Activated CD8-positive, alpha-beta T cell treated with anti-CD3 and anti-CD28 coated beads for 36 hours (primary cell): ENCODE results near the gene TF. TPM values are rescaled to one million over a fixed set of nuclear protein-coding genes. Genes with fewer than 3 reads are reported as not detected.

Experiments used
- ATAC-seq: fragments of 200-7000 bp; cut with Tn5 transposase; one replicate; pipeline ENCODE4 v1.10.0; 2021; ENCODE audit warnings: mild to moderate bottlenecking, moderate library complexity
- CTCF ChIA-PET: fragments of 350-600 bp; sonication (Branson Sonifier 250); formaldehyde crosslinking; loops from one replicate; lab custom pipeline; 2021; ENCODE audit warnings: antibody characterized with exemption; lab: Charles Lee
- POLR2A ChIA-PET: fragments of 350-600 bp; sonication (Branson Sonifier 250); formaldehyde crosslinking; loops from one replicate; lab custom pipeline; 2021; ENCODE audit warnings: antibody characterized with exemption; lab: Charles Lee
- DNase-seq: peaks from one replicate; pipeline ENCODE4 v3.0.0-alpha.2; 2020
- H3K27ac Mint-ChIP-seq: one replicate; pipeline ENCODE4 v1.8.0; 2021; ENCODE audit warnings: mild to moderate bottlenecking, mixed read lengths
- H3K27me3 Mint-ChIP-seq: one replicate; pipeline ENCODE4 v1.8.0; 2021; ENCODE audit warnings: mixed read lengths
- H3K36me3 Mint-ChIP-seq: one replicate; pipeline ENCODE4 v1.8.0; 2021; ENCODE audit warnings: low read depth, mixed read lengths
- H3K4me1 Mint-ChIP-seq: one replicate; pipeline ENCODE4 v1.8.0; 2021; ENCODE audit warnings: low read depth, mixed read lengths
- H3K4me3 Mint-ChIP-seq: one replicate; pipeline ENCODE4 v1.8.0; 2021; ENCODE audit warnings: mild to moderate bottlenecking, moderate library complexity, mixed read lengths
- H3K9me3 Mint-ChIP-seq: one replicate; pipeline ENCODE4 v1.8.0; 2021; ENCODE audit warnings: mixed read lengths
- intact Hi-C: fragments of 100-400 bp; cut with micrococcal nuclease; formaldehyde crosslinking; loops from one replicate; pipeline ENCODE4 v1.10.0; 2022
- total RNA-seq, 2 experiments: library from RNA; stranded (reverse); gene quantifications; one replicate each; pipeline ENCODE4 v1.2.3, GENCODE V29; 2021
- TF ChIP-seq, protein P1 (sequence below): fragments of 200-600 bp; IDR thresholded peaks from one replicate; pipeline ENCODE4 v1.8.0; 2022; ENCODE audit warnings: antibody characterized with exemption, mild to moderate bottlenecking

TF gene
- total RNA-seq, 2 experiments from 2014 or later = 0.02 to 0.34 TPM

DNA sequence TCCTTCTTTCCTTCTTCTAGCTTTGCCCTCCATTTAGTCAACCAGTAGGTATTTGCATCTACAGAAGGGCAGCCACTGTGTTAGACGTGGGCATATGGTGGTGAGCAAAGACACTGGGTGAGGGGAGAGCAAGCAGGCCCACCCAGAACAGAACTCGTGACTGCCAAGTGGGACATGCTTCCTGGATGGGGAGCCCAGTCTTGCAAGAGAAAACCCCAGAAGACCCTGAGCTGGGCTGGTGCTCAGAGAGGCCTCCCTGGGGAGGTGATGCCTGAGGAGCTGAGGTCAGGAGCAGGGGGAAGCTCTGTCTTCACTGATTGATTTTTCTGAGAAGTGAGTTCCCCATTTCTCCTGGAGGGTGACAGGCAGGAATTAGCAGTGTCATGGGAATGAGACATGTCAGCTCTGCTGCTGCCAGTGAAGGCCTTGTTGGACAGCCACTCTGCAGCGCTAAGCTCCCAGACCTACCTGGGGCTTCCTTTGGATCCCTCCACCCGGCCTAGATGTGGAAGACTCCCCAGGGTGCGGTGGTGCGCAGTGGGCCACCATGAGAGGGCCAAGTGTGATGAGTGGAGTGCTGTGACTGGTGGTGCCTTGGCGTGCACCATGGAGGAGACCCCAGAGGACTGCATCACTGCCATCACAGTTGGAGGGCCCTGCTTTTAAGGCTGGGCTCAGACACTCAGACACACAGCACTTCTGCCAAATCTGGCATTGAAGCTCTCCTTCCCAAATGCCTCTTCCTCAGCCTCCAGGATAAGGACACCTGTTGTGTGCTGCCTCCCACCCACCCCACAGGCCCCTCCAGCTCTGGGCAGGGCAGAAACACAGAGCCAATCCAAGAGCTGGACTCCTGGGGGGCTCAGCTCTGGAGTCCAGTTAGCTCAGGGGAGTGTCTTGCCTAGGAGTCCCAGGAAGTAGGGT is 44.5 kb upstream of the TF start:
- Mint-ChIP-seq H3K27ac (no peak overlapping the region), H3K9me3 (no peaks in the 10 kb centered on the region), H3K27me3 (peaks cover 7% of the 10 kb centered on the region), H3K36me3 (no peaks in the 10 kb centered on the region), H3K4me3 (no peak overlapping the region), H3K4me1 (no peaks in the 10 kb centered on the region)
- ATAC-seq = no peak
- POLR2A ChIA-PET = no interaction called here
- intact Hi-C loops = no loop called here
- TF ChIP-seq, protein P1, sequence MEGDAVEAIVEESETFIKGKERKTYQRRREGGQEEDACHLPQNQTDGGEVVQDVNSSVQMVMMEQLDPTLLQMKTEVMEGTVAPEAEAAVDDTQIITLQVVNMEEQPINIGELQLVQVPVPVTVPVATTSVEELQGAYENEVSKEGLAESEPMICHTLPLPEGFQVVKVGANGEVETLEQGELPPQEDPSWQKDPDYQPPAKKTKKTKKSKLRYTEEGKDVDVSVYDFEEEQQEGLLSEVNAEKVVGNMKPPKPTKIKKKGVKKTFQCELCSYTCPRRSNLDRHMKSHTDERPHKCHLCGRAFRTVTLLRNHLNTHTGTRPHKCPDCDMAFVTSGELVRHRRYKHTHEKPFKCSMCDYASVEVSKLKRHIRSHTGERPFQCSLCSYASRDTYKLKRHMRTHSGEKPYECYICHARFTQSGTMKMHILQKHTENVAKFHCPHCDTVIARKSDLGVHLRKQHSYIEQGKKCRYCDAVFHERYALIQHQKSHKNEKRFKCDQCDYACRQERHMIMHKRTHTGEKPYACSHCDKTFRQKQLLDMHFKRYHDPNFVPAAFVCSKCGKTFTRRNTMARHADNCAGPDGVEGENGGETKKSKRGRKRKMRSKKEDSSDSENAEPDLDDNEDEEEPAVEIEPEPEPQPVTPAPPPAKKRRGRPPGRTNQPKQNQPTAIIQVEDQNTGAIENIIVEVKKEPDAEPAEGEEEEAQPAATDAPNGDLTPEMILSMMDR = no peak
- CTCF ChIA-PET = no interaction called here
- DNase-seq = no peak

DNA sequence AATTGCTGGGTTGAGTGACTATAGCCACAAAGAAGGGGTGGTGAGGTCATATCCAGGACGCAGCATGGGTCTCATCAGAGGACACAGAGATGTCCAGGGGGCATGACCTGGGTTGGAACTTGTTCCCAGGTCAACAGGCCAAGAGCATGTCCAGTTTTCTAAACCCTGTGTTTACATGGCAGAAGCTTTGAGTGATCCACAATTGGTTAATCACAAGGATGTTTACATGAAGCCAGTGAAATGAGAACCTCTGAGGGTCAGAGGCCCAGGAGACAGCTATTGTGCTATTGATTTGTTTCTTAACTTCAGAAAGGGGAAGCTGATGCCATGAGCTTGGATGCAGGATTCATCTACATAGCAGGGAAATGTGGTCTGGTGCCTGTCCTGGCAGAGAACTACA is 42.3 kb upstream of the TF start:
- no peaks in the 10 kb centered on the region for H3K9me3 Mint-ChIP-seq
- intact Hi-C loops = no loop called here
- POLR2A ChIA-PET = no interaction called here
- no peak for DNase-seq
- no peak overlapping the region for H3K27ac Mint-ChIP-seq
- ATAC-seq = no peak
- no peak overlapping the region for H3K4me3 Mint-ChIP-seq
- no peaks in the 10 kb centered on the region for H3K36me3 Mint-ChIP-seq
- H3K27me3 Mint-ChIP-seq = peaks cover 7% of the 10 kb centered on the region
- TF ChIP-seq, protein P1 = no peak
- no peaks in the 10 kb centered on the region for H3K4me1 Mint-ChIP-seq
- CTCF ChIA-PET = no interaction called here

DNA sequence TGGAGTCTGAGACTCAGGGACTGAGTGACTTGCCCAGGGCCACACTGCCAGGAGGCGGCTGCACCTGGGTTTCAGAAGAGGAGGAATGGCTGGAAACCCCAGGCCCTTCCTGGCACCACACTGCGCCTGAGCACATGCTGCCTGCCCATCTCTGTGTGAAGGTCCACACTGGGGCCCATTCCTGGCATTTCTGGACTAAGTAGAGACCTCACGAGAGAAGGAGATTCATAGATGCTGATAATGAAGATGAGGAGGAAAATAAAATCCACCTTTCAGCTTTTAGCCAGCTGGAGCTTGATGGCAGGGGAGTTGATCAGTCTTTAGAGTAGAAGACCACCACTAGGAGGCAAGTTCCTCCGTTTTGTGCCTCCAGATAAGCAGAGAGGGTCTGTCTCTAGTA is 40.2 kb upstream of the TF start:
- ChIA-PET CTCF (no interaction called here), POLR2A (no interaction called here)
- no peak for DNase-seq
- Mint-ChIP-seq H3K4me3 (no peak overlapping the region), H3K27ac (no peak overlapping the region), H3K9me3 (no peaks in the 10 kb centered on the region), H3K4me1 (no peaks in the 10 kb centered on the region), H3K27me3 (peaks cover 7% of the 10 kb centered on the region), H3K36me3 (no peaks in the 10 kb centered on the region)
- ATAC-seq = no peak
- TF ChIP-seq, protein P1 = no peak
- intact Hi-C loops = no loop called here

DNA sequence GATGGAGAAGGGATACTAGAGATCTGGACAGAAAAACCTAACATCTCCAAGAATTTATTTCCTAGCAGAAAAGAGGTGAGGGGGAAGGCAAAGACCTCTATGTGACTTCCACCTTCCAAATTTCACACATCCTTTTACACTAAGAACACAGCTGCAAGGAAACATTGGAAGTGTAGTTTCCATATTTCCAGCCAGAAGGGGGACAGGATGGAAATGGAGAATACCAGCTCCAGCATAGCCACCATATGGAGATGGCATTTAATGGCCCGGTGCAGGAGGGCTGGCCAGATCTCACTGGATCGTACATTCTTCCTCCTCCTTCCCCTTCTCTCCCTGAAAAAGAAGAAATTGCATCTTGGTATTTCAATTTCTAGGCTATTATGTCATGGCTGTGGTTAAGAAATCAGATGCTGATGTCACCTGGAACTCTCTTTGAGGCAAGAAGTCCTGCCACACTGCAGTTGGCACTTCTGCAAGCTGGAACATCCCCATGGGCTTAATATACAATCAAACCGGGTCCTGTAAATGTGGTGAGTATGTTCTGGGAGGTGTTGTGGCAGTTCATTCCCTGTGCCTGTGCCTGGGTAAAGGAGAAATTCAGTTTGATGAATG is 36.9 kb upstream of the TF start:
- Mint-ChIP-seq H3K27ac (no peak overlapping the region), H3K36me3 (no peaks in the 10 kb centered on the region), H3K9me3 (no peaks in the 10 kb centered on the region), H3K4me1 (no peaks in the 10 kb centered on the region), H3K27me3 (peaks cover 4% of the 10 kb centered on the region), H3K4me3 (no peak overlapping the region)
- DNase-seq = no peak
- POLR2A ChIA-PET = no interaction called here
- TF ChIP-seq, protein P1 = no peak
- CTCF ChIA-PET = interaction anchor here (1.1 kb wide), 1 partner anchor 52 kb away, joined by 3 read pairs; no protein-coding TSS in a partner anchor
- intact Hi-C loops = no loop called here
- no peak for ATAC-seq

DNA sequence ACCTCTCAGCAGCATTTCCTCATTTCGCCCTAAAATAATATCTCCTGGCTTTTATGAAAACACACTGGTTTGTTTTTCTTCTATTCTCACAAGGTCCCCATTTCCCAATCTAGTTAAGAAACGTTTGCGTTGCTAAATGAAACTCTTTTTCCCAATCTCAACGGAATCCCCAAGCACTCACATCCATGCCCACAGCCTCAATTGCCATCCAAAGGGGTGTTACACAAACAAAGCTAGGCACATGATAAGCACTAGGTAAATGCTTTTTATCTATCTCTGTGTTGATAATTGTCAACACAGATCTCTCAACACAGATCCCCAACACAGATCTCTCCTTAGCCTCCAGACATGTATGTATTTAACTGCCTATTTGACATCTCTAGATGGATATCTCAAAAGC is 35.2 kb upstream of the TF start:
- Mint-ChIP-seq H3K4me3 (no peak overlapping the region), H3K9me3 (no peaks in the 10 kb centered on the region), H3K27ac (no peak overlapping the region), H3K4me1 (no peaks in the 10 kb centered on the region), H3K27me3 (no peaks in the 10 kb centered on the region), H3K36me3 (no peaks in the 10 kb centered on the region)
- DNase-seq = no peak
- ChIA-PET POLR2A (no interaction called here), CTCF (no interaction called here)
- TF ChIP-seq, protein P1 = no peak
- ATAC-seq = no peak
- intact Hi-C loops = no loop called here
